NCI-H69 (cell line): ENCODE results near the gene PDK2.

Experiments used
- DNase-seq: peaks from one replicate; lab custom pipeline; 2025; lab: John Stamatoyannopoulos, UW

PDK2 gene

DNA sequence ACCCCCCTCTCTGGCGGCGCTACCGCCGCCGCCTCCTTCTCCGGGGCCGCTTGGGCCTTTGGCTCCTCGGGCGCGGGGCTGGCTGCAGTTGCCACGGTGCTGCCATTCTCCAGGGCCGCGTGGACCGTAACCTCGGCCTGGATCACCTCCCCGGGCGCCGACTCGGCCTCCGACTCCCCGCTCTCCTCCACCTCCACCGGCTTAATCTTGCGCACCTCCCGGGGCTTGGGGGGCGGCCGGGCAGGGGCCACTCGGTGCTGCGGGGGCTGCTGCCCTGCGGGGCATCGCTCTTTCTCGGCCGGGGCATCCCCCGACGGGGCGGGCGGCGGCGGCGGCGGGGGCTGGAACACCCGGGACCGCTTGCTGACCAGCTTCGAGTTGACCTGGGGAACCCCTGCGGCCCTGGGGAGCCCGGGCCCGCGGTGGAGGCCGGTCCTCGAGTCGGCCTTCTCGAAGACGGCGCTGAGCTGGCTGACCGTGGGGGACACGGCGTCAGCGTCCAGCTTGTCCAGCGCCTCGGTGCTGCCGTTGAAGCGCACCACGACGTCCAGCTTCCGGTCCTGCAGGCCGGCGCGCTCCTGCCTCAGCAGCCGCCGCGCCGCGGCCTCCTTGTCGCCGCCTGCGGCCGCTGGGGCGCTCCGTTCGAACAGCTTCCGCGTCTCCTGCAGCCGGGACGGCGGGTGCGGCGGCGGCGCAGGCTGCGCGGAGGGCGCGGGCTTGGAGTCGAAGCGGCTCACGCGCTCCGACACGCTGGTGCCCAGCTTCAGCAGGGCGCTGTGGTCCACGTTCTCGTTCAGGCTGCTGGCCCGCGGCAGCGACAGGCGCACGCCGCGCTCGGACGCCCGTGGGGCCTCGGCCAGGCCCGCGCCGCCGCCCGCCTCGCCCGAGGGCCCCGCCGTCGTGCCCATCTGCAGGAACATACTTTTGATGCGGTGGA is 54.5 kb downstream of the PDK2 start:
- peak; percentile 82 for DNase-seq

DNA sequence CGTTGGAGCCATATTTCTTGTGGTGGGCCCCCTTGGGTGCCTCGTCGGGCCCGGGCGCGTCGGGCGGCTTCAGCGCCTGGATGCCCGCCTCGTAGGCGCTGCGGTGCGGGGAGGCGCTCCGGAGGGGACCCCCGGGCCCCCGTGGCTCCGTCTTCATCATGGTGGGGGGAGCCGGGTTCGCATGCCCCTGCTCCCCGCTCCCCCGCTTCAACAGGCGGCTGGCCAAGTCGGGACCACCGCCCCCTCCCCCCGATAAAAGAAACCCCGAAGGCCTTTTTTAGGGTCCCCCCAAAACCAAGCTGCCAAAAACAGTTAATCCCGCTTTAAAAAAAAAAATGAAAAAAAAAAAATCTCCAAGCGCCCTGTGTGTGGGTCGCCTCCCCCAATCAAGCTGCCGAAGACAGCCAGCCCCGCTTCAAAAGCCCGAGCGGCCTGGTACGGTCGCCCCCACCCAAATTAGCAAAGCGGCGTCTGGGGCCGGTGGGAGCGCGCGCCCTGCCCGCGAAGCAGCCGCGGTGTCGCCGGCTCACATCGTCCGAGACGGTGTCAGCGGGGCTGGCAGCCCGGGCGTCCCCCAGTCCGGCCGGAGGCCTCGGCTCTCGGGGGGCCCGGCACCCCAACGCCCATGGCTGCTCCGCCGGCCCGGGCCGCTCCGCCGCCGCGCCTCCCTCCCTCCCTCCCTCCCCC is 55.3 kb downstream of the PDK2 start, which contains the start of gene PPP1R9B:
TSS of gene PPP1R9B (minus strand) at position 324 of the 687 bp plus-strand sequence. CDS start at position 160, 164 bp downstream.
- DNase-seq, result peak; percentile 72

DNA sequence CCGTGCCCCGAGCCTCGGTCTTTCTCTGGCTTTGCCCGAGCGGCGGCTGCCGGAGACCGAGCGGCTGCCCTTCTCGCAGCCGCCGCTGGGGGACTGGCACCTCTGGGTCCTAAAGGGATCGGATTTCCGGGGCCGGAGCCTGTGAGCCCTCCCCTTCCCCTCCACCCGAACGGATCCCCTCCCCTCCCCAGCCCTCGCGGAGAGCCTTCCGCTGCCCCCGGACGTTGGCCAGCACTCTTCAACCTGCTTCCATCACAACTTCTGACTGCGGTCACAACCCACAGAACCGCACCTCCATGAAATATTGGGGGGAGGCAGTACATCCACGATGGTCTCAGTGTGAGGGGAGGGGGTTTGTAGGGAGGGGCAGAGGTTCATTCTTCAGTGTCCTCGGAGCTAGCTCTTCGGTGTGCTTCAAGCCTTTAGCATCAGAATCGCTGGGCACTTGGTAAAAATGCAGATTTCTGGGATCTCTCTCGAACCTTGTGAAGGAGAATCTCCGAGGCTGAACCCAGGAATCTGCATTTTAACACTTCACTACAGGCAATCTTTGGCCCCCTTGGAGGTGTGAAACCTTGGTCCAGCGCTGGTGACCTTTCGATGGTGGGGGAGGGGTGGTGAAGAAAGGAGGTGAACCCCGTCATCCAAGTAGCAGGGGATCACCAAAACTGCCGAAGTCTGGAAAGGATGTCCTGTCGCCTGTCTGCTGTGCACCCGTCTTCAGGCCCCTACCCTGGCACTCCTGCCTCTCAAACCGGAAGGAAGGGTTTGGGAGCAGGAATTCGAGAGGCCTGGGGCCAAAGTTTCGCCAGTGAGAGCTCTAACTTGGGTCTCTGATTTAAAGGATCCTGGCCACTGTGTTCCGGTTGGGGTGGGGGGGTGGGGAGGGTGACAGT is 56.1 kb downstream of the PDK2 start:
- peak; percentile 96 for DNase-seq

GRCh38 chr17:50151937-50152547 is 56.9 kb downstream of the PDK2 start:
- DNase-seq, result peak; percentile 95

GRCh38 chr17:50152736-50153135 is 57.6 kb downstream of the PDK2 start:
- DNase-seq, result no peak

DNA sequence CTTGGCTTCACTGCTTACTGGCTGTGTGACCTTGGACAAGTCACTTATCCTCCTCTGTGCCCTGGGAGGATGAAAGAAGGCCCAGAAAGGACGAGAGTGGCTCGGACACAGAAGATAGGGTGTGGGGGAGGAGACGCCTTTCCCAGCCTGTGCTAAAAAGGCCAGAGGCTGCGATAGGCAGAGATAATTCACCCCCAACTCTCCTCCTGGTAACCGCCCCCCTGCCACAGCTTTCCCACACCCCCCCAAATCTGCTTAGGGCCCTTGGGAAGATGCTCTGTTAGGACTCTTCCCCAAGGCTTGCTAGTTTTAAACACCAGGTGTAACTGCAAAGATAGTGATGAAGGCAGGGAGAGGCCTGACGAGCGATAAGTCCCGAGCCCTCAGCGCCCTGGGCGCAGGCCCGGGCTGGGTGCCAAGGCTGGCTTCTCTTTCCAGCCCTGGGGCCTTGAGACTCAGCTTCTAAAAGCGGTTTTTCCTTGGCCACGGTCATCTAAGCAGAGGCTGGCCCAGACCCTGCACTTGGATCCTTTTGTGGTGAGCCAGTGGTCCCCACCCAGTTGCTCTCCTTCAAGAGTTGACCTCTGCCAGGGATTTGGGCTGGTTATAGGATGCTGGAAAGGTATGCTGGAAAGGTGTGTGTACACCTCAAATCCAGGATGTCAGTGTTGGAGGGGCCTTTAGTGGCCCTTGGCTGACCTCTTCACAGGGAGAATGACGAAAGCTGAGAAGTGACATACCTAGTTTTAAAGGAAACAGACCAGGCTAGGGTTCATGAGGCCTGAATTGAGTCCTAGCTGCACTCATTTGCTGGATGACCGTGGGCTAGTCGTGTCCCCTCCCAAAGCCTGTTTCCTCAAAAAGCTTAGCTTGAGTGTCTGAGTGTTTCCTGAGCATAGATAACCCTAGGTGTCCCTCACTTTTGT is 58.8 kb downstream of the PDK2 start:
- no peak for DNase-seq

GRCh38 chr17:50154604-50155003 is 59.5 kb downstream of the PDK2 start:
- DNase-seq, result no peak

DNA sequence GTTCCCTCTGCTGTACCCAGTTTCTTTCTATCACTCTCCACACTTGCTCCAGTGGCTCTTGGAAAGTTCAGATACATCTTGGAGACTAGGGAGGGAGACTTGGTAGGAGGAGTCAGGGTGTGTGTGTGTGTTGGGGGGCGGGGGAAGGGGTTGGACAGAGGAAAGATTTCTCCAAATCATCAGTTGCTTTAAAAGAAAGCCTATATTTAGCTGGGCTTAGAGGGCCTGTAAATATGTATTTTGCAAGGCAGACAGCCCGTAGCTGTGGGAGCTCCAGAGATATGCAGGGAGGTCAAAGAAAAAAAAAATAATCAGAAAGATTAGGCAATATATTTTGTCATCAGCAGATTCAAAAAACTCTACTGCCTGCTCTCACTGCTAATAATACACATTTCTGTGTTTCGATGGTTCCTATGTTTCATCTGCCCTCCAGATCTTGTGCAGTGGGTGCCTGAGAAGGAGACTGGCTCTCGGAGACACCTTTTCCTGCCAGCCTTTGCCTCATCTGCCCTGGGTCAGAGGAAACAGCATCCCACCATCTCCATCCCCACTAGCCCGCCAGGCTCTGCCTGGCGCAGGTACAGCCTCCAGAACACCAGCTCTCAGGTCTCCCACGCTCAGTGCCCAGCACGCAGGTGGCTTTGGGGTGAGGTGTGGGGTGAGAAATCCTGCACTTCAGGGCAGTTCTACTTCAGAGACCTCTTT is 60.1 kb downstream of the PDK2 start:
- no peak for DNase-seq

- DNase-seq, result no peak
These were observed 62.7 kb downstream of the PDK2 start for GRCh38 chr17:50157891-50158290.

- peak; percentile 92 for DNase-seq
These were observed 66.1 kb downstream of the PDK2 start for GRCh38 chr17:50161023-50161910.
